ACC112 (cell line): ENCODE results near the gene PZP.
"Not testable (repeated sequence)": the region's sequence is repeated elsewhere in the genome, so short reads cannot be mapped to it uniquely, and the experiment has no call there.

ENCODE experiments used
- H2AFZ ChIP-seq: fragments of 200-600 bp; sonication (generic); one replicate; pipeline ENCODE4 v1.6.0; 2017; ENCODE audit warnings: antibody characterized with exemption, low read length; ENCODE audit not compliant: unreplicated experiment
- H3K27ac ChIP-seq: fragments of 200-600 bp; sonication (generic); 2 replicates; pipeline ENCODE4 v1.5.1; 2014; ENCODE audit warnings: low read depth, mild to moderate bottlenecking, antibody characterized with exemption, low read length, moderate library complexity
- H3K27me3 ChIP-seq: fragments of 200-600 bp; sonication (generic); 2 replicates; pipeline ENCODE4 v1.6.1; 2014; ENCODE audit warnings: mild to moderate bottlenecking, antibody characterized with exemption, low read length, moderate library complexity, mixed read lengths; ENCODE audit not compliant: insufficient read depth
- H3K36me3 ChIP-seq: fragments of 200-600 bp; sonication (generic); 2 replicates; pipeline ENCODE4 v1.6.1; 2016; ENCODE audit warnings: mild to moderate bottlenecking, antibody characterized with exemption, low read length, moderate library complexity, mixed read lengths; ENCODE audit not compliant: insufficient read depth
- H3K4me1 ChIP-seq: fragments of 200-600 bp; sonication (generic); one replicate; pipeline ENCODE4 v1.6.1; 2016; ENCODE audit warnings: low read length, mixed read lengths; ENCODE audit not compliant: insufficient read depth, unreplicated experiment, control insufficient read depth
- H3K4me3 ChIP-seq: fragments of 200-600 bp; sonication (generic); 2 replicates; pipeline ENCODE4 v1.5.1; 2014; ENCODE audit warnings: mild to moderate bottlenecking, low read depth, low read length
- H3K79me2 ChIP-seq: fragments of 200-600 bp; sonication (generic); one replicate; pipeline ENCODE4 v1.6.0; 2016; ENCODE audit warnings: low read length; ENCODE audit not compliant: control insufficient read depth, unreplicated experiment, insufficient read depth

Gene PZP

DNA sequence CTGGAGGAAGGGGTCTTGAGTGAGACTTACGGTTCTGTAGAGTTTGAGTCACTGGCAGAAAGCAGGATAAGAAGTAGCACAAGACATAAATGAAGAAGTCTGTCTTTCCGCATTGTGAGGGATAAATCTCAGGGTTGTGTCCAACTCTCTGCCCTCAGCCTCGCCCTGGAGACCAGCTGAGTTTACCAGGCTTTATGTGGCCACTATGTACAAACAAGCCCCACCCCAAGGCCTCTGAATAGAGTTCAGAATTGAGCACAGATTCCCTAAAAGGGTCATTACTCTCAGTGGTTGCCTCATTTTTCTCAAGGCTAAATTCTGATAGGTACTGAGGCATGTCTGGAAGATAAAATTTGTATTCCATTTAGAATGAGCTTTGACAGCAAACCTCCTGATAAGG is at the start of gene PZP:
Gene PZP (minus strand): TSS at position 167 of the 400 bp plus-strand sequence. CDS start 54 bp downstream, at position 113.
- no peaks in the 10 kb centered on the region for H3K4me1 ChIP-seq
- H3K79me2 ChIP-seq: no peaks in the 10 kb centered on the region
- H3K27ac ChIP-seq: no peak within 1 kb of the TSS
- H3K36me3 ChIP-seq: no peaks in the 10 kb centered on the region
- H3K27me3 ChIP-seq: peaks cover 29% of the 10 kb centered on the region
- H2AFZ ChIP-seq: no peak within 1 kb of the TSS
- no peak within 1 kb of the TSS for H3K4me3 ChIP-seq

DNA sequence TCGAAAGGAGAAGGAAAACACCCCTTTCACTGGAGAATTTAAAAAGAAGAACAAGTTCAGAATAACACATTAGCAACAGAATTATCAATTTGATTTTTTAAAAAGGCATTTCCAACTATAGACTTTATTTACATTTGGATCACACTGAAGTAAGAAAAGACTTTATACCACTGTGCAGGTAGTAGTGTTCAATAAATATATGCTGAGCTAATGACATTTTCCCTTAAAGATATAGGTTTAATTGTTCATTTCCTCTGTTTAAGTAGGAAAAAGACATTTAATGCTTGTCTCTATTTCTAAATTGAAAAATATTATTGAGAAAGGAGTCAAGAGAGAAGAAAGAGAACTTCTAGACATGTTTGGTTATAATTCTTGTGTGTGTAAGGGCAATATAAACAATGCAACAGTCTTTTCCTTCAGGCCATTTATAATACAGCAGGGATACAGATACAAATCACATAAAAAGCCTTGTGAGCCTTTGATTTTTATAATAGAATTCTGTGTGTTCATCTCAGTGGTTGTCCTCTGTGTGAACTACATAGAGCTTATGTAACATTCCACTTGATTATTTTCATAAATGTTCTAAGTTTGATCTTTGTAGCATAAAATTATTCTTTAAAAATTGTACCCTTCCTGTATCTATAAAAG is 48.7 kb upstream of the PZP start:
- Histone ChIP-seq H3K4me3 (no peak overlapping the region), H3K36me3 (no peaks in the 10 kb centered on the region), H3K79me2 (no peaks in the 10 kb centered on the region), H3K27ac (no peak overlapping the region), H2AFZ (no peak overlapping the region), H3K27me3 (peaks cover 67% of the 10 kb centered on the region), H3K4me1 (no peaks in the 10 kb centered on the region)

DNA sequence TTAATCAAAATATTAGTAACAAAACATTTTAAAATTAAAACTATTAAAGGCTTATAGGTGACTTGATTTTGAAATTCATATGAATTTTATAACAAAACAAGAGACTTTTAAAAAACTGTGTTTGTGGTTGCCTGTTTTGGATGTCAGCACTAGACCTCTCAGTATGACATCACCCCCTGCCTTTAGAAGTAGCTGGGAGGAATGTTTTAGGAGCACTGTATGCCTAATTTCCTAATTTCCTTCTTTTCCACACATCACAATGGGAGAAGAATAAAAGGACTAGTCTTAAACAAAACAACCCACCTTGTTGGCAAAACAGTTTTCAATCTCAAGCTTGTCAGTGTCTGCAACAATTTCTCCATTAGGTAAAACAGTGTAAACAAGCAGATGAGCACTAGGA is 48.1 kb upstream of the PZP start:
- Histone ChIP-seq H3K4me3 (no peak overlapping the region), H3K27me3 (peaks cover 68% of the 10 kb centered on the region), H3K36me3 (no peaks in the 10 kb centered on the region), H3K79me2 (no peaks in the 10 kb centered on the region), H3K27ac (no peak overlapping the region), H2AFZ (no peak overlapping the region), H3K4me1 (no peaks in the 10 kb centered on the region)

DNA sequence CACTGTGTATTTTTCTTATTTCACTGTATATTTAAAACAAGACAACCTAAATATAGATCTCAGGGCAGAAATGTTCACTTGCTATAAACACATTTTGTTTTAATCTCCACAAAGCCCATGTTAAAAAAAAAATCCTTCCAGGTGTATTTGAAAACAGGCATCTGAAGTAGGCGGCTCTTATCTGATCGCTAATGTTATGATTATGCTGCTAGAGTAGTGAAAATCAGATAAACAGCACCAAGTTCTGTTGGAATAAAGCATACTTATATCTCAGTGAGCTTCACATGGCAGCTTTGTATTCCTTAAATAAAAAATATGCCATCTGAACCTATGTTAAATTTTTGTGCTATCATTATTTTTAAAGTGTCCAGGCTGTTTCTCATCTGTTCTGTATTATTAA is 47.6 kb upstream of the PZP start:
- Histone ChIP-seq H2AFZ (no peak overlapping the region), H3K27ac (no peak overlapping the region), H3K27me3 (peaks cover 69% of the 10 kb centered on the region), H3K4me3 (no peak overlapping the region), H3K36me3 (no peaks in the 10 kb centered on the region), H3K79me2 (no peaks in the 10 kb centered on the region), H3K4me1 (no peaks in the 10 kb centered on the region)

DNA sequence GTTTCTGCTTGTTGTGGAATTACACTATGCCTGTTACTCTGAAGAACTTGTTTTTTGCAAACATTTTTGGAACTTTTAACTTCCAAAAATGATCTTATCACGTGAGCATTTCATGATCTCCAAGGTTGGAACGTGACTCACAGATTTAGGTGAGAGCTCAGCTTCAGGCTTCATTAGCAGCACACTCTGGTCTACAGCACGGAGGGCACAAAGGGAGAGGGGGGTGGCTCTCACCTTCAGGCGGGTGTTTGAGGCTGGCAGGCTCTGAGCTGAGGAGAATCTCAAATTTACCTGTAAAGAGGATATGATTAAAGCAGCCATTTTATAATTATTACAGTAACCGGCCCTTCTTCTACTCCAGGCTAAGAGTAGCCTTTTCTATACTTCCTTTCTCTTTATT is 45.3 kb upstream of the PZP start:
- H3K4me3 ChIP-seq: no peak overlapping the region
- no peak overlapping the region for H3K27ac ChIP-seq
- no peaks in the 10 kb centered on the region for H3K36me3 ChIP-seq
- H3K79me2 ChIP-seq: no peaks in the 10 kb centered on the region
- H3K27me3 ChIP-seq: peaks cover 72% of the 10 kb centered on the region
- no peak overlapping the region for H2AFZ ChIP-seq
- H3K4me1 ChIP-seq: no peaks in the 10 kb centered on the region

DNA sequence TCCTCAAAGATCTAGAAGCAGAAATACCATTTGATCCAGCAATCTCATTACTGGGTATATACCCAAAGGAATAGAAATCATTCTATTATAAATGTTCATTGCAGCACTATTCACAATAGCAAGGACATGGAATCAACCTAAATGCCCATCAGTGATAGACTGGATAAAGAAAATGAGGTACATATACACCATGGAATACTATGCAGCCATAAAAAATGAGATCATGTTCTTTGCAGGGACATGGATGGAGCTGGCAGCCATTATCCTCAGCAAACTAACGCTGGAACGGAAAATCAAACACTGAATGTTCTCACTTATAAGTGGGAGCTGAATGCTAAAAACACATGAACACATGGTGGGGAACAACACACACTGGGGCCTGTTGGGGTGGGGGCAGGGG is 44.6 kb upstream of the PZP start:
- not testable (repeated sequence) for H3K36me3 ChIP-seq, H3K79me2 ChIP-seq, H3K4me1 ChIP-seq, H3K4me3 ChIP-seq, H3K27ac ChIP-seq, H2AFZ ChIP-seq
- H3K27me3 ChIP-seq: peaks cover 70% of the 10 kb centered on the region

DNA sequence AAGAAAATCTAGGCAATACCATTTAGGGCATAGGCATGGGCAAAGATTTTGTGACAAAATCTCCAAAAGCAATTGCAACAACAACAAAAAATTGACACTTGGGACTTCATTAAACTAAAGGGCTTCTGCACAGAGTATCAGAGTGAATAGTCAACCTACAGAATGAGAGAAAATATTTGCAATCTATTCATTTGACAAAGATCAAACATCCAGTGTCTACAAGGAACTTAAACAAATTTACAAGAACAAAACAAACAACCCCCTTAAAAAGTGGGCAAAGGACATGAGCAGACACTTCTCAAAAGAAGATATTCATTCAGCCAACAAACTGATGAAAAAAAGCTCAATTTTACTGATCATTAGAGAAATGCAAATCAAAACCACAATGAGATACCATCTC is 44.1 kb upstream of the PZP start:
- Histone ChIP-seq H3K27ac (no peak overlapping the region), H2AFZ (no peak overlapping the region), H3K4me3 (no peak overlapping the region), H3K4me1 (no peaks in the 10 kb centered on the region), H3K36me3 (no peaks in the 10 kb centered on the region), H3K79me2 (no peaks in the 10 kb centered on the region), H3K27me3 (peaks cover 65% of the 10 kb centered on the region)

DNA sequence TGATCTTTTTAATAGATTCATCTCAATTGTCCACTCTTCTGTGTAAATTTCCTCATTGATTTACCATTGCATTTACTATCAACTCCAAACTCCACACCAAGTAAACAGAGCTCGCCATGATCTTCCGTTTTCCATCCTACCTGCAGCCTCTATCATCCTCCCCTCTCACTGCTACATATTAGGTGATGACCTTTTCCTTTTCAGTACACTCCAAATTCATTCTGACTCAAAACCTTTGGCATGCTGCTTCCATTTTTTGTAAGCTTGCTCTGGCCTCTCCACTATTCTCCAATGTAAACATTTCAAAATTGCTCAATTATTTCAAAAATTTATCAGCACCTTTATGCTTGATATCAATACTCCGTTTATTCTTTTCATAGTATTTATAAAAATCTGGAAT is 40.2 kb upstream of the PZP start:
- H3K27ac ChIP-seq: no peak overlapping the region
- H3K27me3 ChIP-seq: peaks cover 38% of the 10 kb centered on the region
- no peaks in the 10 kb centered on the region for H3K36me3 ChIP-seq
- no peak overlapping the region for H2AFZ ChIP-seq
- no peaks in the 10 kb centered on the region for H3K4me1 ChIP-seq
- H3K79me2 ChIP-seq: no peaks in the 10 kb centered on the region
- no peak overlapping the region for H3K4me3 ChIP-seq

DNA sequence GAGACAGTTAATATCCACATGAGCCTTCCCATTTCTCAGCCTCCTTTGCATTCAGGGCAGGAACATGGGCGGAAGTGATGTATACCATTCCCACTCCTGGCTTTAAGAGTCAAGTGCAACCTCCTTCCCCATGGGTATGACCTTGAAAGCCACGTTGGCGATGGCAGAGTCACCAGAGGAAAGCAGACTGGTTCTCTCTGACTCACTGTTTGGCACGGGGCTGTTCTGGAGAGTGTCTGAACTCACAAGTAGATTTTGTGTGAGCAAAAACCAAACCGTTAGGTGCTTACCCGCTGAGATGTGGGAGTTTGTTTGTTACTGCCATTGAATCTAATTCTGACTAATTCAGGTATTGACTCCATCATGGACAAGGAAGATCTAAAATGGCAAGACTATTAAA is 36.7 kb upstream of the PZP start:
- Histone ChIP-seq H2AFZ (no peak overlapping the region), H3K27ac (no peak overlapping the region), H3K27me3 (peaks cover 36% of the 10 kb centered on the region; the same call in 1 of the 2 replicates), H3K79me2 (no peaks in the 10 kb centered on the region), H3K4me1 (no peaks in the 10 kb centered on the region), H3K36me3 (no peaks in the 10 kb centered on the region), H3K4me3 (no peak overlapping the region)

DNA sequence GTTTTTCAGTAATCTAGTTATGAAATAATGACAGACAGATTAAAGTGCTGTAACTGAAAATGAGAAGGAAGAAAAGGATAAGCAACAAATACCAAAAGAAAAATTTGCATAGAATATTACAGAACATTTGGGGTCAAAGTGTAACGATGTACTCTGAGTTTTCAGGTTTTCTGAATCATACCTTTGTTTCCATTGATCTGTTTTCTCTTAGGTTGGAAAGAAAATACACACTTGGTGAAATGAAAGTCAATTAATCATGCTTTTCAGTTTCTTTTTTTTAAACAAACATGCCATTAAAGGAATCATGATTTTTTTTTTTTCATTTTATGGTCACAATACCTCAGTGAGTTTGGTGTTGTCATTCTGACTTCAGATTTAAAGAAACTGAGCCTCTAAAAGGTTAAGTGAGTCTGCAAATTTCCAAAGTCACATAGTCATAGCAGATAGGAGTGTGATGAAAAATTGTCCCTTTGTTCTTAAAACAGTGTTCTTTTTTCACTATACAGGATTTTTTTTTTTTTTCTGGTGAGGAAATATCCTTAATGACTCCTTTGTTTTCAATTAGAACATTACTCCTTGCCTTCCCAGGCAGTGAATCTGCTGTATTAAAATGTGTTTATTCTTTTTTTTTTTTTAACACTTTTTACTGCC is 35.9 kb upstream of the PZP start:
- Histone ChIP-seq H2AFZ (no peak overlapping the region), H3K79me2 (no peaks in the 10 kb centered on the region), H3K27ac (no peak overlapping the region), H3K4me1 (no peaks in the 10 kb centered on the region), H3K36me3 (no peaks in the 10 kb centered on the region), H3K4me3 (no peak overlapping the region), H3K27me3 (peaks cover 30% of the 10 kb centered on the region; the same call in 1 of the 2 replicates)

DNA sequence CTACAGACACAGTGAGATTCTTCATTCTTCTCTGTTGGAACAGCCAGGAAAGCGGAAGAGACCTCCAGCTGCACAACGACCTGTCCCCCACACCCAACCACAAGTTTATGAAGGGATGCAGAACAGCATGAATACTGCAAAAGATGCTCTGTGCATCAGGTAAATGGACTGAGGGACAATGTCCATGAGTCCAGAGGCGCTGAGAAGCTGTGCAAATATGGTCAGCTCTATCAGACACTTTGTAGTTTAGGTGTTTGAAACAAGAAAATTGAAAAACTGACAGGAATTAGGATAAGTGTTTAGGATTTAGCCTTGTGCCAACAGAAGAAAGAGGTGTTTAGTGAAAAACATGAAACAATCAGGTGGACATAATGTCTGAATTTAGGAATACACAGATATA is 33.1 kb upstream of the PZP start:
- Histone ChIP-seq H2AFZ (no peak overlapping the region), H3K27me3 (peaks cover 38% of the 10 kb centered on the region)

More for the DNA sequence above, 33.1 kb upstream of the PZP start:
- Histone ChIP-seq H3K79me2 (no peaks in the 10 kb centered on the region), H3K27ac (no peak overlapping the region), H3K4me1 (no peaks in the 10 kb centered on the region), H3K36me3 (no peaks in the 10 kb centered on the region), H3K4me3 (no peak overlapping the region)
